NB4 (cell line): ENCODE data around the gene LPXN.

Experiments used
- DNase-seq: peaks from one replicate; pipeline ENCODE4 v3.0.0; 2010; ENCODE audit warnings: low read depth
- H3K4me3 ChIP-seq: one replicate; pipeline ENCODE4 v1.5.1; 2011; ENCODE audit warnings: mild to moderate bottlenecking, low read depth, low read length, moderate library complexity
- CTCF ChIP-seq: IDR thresholded peaks from one replicate; pipeline ENCODE4 v1.5.1; 2012; ENCODE audit warnings: low read depth, low read length
- MAX ChIP-seq: IDR thresholded peaks from 2 replicates; pipeline ENCODE4 v1.6.1; 2011; ENCODE audit warnings: low read depth, low read length
- MYC ChIP-seq: IDR thresholded peaks from 2 replicates; pipeline ENCODE4 v1.6.1; 2011; ENCODE audit warnings: low read depth, low read length
- POLR2A ChIP-seq: IDR thresholded peaks from 2 replicates; pipeline ENCODE4 v1.6.1; 2011; ENCODE audit warnings: mild to moderate bottlenecking; ENCODE audit not compliant: insufficient read length; ENCODE audit errors: extremely low read depth

LPXN gene

GRCh38 chr11:58592760-58593472 is 17.3 kb upstream of the LPXN start:
- no peak overlapping the region for H3K4me3 ChIP-seq
- no peak for TF ChIP-seq POLR2A
- TF ChIP-seq MYC, result no peak
- TF ChIP-seq CTCF, result no peak
- TF ChIP-seq MAX, result no peak
- DNase-seq, result no peak

- no peak overlapping the region for H3K4me3 ChIP-seq
- DNase-seq, result no peak
- TF ChIP-seq CTCF (no peak), MYC (no peak), POLR2A (no peak), MAX (no peak)
Observed at GRCh38 chr11:58591659-58592058, 16.0 kb upstream of the LPXN start.

- no peak for DNase-seq
- H3K4me3 ChIP-seq, result no peak overlapping the region
- no peak for TF ChIP-seq MAX
- TF ChIP-seq POLR2A, result no peak
- no peak for TF ChIP-seq CTCF
- no peak for TF ChIP-seq MYC
Observed at GRCh38 chr11:58586998-58587397, 11.3 kb upstream of the LPXN start.

GRCh38 chr11:58582437-58582836 is 6.8 kb upstream of the LPXN start:
- no peak for TF ChIP-seq MYC
- TF ChIP-seq POLR2A, result no peak
- TF ChIP-seq MAX, result no peak
- no peak for TF ChIP-seq CTCF
- H3K4me3 ChIP-seq, result peak overlapping the region; percentile 76
- no peak for DNase-seq

- H3K4me3 ChIP-seq, result peak overlapping the region; percentile 76
- DNase-seq, result no peak
- no peak for TF ChIP-seq MAX
- no peak for TF ChIP-seq POLR2A
- no peak for TF ChIP-seq CTCF
- TF ChIP-seq MYC, result no peak
Observed at GRCh38 chr11:58580311-58580710, 4.7 kb upstream of the LPXN start.
